Measurements from ENCODE around the gene AKTIP. TPM values are rescaled to one million over a fixed set of nuclear protein-coding genes. Genes with fewer than 3 reads are reported as not detected.

AKTIP gene
- total and polyA plus RNA-seq, 3 donors from 2014 or later: 58.4 to 75.4 (median 75.3) TPM

DNA sequence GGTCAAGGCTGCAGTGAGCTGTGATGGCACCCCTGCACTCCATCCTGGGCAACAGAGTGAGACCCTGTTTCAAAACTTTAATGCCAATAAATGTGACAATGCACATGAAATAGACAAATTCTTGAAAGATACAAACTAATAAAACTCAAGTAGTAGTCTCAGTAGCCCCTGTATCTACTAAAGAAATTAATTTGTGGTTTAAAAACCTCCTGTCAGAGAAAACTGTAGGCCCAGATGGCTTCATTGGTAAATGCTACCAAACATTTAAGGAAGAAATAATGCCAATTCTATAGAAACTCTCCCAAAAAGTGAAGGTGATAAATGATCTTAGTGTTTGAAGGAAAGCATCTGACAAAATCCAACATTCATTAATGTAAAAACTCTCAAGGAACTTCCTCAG lies 16.8 kb downstream of the AKTIP start:
- no peak for TF ChIP-seq POLR2A (IDR thresholded peaks at IDR 0.05)
- TF ChIP-seq, protein P1, sequence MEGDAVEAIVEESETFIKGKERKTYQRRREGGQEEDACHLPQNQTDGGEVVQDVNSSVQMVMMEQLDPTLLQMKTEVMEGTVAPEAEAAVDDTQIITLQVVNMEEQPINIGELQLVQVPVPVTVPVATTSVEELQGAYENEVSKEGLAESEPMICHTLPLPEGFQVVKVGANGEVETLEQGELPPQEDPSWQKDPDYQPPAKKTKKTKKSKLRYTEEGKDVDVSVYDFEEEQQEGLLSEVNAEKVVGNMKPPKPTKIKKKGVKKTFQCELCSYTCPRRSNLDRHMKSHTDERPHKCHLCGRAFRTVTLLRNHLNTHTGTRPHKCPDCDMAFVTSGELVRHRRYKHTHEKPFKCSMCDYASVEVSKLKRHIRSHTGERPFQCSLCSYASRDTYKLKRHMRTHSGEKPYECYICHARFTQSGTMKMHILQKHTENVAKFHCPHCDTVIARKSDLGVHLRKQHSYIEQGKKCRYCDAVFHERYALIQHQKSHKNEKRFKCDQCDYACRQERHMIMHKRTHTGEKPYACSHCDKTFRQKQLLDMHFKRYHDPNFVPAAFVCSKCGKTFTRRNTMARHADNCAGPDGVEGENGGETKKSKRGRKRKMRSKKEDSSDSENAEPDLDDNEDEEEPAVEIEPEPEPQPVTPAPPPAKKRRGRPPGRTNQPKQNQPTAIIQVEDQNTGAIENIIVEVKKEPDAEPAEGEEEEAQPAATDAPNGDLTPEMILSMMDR (IDR thresholded peaks at IDR 0.05): no peak
- intact Hi-C loops (cut with DNase I; ENCODE audit: low total_unique reads): no loop called here

DNA sequence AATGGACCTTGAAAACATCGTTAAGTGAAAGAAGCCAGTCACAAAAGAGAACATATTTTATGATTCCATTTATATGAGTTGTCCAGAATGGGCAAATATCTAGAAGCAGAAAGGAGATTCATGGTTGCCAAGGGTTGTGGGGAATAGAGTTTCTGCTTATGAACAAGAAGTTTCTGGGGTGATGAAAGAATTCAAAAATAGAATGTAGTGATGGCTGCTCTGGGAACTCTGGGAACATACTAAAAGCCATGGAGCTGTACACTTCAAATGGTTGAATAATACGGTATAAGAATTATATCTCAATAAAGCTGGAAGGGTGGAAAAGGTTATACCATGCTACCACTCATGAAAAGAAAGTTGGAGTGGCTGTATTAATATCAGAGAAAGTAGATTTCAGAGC lies 18.5 kb downstream of the AKTIP start:
- Histone ChIP-seq H3K27me3 (no peaks in the 10 kb centered on the region), H3K36me3 (ENCODE audit: low read depth, missing control alignments) (no peaks in the 10 kb centered on the region), H3K4me1 (no peaks in the 10 kb centered on the region), H3K27ac (no peak overlapping the region), H3K4me3 (no peak overlapping the region), H3K9me3 (no peaks in the 10 kb centered on the region)
- DNase-seq: no peak
- TF ChIP-seq, protein P1 (IDR thresholded peaks at IDR 0.05): no peak
- TF ChIP-seq POLR2A (IDR thresholded peaks at IDR 0.05): no peak
- 97 to 100% methylated on average over 2 of the region's 2 CpGs for WGBS, 2 donors
- intact Hi-C loops (cut with DNase I; ENCODE audit: low total_unique reads): no loop called here

More for the DNA sequence above, 16.8 kb downstream of the AKTIP start:
- H3K27ac ChIP-seq: no peak overlapping the region
- H3K4me3 ChIP-seq: no peak overlapping the region
- no peaks in the 10 kb centered on the region for H3K9me3 ChIP-seq
- no peaks in the 10 kb centered on the region for H3K4me1 ChIP-seq
- no peak for DNase-seq
- H3K27me3 ChIP-seq: no peaks in the 10 kb centered on the region
- H3K36me3 ChIP-seq (ENCODE audit: low read depth, missing control alignments): no peaks in the 10 kb centered on the region

DNA sequence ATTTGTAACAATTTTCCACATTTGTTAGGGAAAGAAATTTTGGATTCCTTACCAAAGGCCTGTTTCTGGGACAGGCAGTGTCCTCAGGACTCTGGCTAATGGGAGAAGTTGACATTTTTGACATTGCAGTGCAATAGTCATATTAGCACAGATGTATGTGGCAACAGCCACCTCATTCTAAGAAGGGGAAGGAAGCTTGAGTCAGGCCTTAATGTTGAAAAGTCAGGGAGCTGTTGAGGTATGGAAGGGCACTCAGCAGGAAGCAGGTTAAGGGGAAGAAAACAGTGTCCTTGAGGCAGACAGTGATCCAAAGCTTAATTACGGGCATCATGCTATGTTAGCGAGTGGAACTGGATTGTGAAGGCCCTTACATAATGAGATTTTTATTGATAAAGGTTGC lies 20.9 kb downstream of the AKTIP start:
- no peak for DNase-seq
- no peak overlapping the region for H3K4me3 ChIP-seq
- H3K36me3 ChIP-seq (ENCODE audit: low read depth, missing control alignments): no peaks in the 10 kb centered on the region
- TF ChIP-seq, protein P1 (IDR thresholded peaks at IDR 0.05): no peak
- no peak for TF ChIP-seq POLR2A (IDR thresholded peaks at IDR 0.05)
- no peak overlapping the region for H3K27ac ChIP-seq
- intact Hi-C loops (cut with DNase I; ENCODE audit: low total_unique reads): no loop called here
- WGBS, 2 donors: 87 to 100% methylated on average over 2 of the region's 2 CpGs
- no peaks in the 10 kb centered on the region for H3K9me3 ChIP-seq
- no peaks in the 10 kb centered on the region for H3K27me3 ChIP-seq
- H3K4me1 ChIP-seq: no peaks in the 10 kb centered on the region

DNA sequence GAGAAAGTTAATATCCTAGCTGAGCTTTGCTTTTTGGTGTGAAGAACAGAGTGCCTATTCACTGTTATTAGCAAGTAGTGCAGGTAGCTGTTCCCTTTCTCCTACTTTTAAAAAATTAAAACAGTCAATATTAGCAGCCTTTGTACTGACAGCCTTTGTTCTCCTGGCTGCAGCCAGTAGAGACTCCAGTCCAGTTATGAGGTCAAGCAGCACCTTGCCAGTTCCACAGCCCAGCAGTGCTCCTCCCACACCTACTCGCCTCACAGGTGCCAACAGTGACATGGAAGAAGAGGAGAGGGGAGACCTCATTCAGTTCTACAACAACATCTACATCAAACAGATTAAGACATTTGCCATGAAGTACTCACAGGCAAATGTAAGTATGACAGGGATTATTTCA lies 22.6 kb downstream of the AKTIP start:
- H3K4me1 ChIP-seq: no peaks in the 10 kb centered on the region
- H3K27ac ChIP-seq: no peak overlapping the region
- H3K4me3 ChIP-seq: no peak overlapping the region
- intact Hi-C loops (cut with DNase I; ENCODE audit: low total_unique reads): no loop called here
- no peaks in the 10 kb centered on the region for H3K36me3 ChIP-seq (ENCODE audit: low read depth, missing control alignments)
- no peak for DNase-seq
- TF ChIP-seq POLR2A (IDR thresholded peaks at IDR 0.05): no peak
- H3K27me3 ChIP-seq: no peaks in the 10 kb centered on the region
- no peaks in the 10 kb centered on the region for H3K9me3 ChIP-seq
- 88 to 100% methylated on average over 1 of the region's 1 CpG for WGBS, 2 donors

DNA sequence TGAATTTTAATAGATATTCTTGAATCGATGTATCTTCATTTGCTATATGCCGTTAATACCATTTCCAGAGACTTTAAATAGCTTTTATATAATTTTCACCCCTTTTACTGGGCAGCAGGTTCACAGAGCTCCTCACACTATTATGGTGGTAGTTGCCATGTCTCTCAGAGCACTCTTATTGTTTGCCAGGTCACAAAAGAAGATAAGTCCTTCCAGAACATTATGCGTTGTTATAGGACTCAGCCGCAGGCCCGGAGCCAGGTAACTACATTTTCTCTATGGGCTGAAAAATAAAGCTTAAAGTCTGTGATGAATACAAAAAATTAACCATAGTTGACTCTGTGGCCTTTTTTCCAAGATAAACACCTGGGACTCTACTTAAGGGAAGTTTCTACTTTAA lies 24.0 kb downstream of the AKTIP start:
- 95 to 97% methylated on average over 5 of the region's 5 CpGs for WGBS, 2 donors
- TF ChIP-seq, protein P1 (IDR thresholded peaks at IDR 0.05): no peak
- no peak for TF ChIP-seq POLR2A (IDR thresholded peaks at IDR 0.05)
- Histone ChIP-seq H3K4me1 (no peaks in the 10 kb centered on the region), H3K4me3 (no peak overlapping the region), H3K27me3 (no peaks in the 10 kb centered on the region), H3K36me3 (ENCODE audit: low read depth, missing control alignments) (no peaks in the 10 kb centered on the region), H3K27ac (no peak overlapping the region), H3K9me3 (no peaks in the 10 kb centered on the region)
- intact Hi-C loops (cut with DNase I; ENCODE audit: low total_unique reads): no loop called here
- no peak for DNase-seq
